ENCODE measurements around the gene MYO9B.

The MYO9B gene

GRCh38 chr19:17215127-17215971 lies 139.8 kb downstream of the MYO9B start, which contains the start of gene USE1:
TSS of gene USE1 (plus strand) at chr19:17215357. CDS start at chr19:17215406, 49 bp downstream.
- peak; percentile 83 for DNase-seq (ENCODE audit: low read depth)

DNA sequence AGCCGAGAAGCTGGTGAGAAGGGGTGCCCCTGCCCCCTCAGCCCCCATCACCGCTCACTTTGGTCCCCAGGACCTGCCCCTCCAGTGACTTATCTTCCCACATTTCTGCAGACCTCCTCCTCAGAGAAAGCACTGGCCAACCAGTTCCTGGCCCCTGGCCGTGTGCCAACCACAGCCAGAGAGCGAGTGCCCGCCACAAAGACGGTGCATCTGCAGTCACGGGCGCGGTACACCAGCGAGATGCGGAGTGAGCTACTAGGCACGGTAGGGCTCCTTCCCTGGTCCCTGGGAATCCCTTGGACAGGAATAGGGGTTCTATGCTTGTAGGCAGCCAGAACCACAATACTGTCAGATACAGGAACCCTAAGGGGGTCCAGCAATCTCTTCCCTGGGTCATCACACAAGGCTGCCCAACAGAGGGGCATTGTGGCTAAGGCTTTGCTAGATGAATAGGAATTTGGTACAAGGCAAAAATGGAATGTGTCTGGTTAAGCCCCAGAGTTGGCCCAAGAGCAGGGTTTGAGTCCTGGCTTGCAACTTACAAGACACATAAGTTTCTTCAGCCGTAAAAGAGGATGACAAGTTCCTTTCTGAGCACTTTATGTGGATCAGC lies 140.6 kb downstream of the MYO9B start:
- DNase-seq (ENCODE audit: low read depth): no peak

DNA sequence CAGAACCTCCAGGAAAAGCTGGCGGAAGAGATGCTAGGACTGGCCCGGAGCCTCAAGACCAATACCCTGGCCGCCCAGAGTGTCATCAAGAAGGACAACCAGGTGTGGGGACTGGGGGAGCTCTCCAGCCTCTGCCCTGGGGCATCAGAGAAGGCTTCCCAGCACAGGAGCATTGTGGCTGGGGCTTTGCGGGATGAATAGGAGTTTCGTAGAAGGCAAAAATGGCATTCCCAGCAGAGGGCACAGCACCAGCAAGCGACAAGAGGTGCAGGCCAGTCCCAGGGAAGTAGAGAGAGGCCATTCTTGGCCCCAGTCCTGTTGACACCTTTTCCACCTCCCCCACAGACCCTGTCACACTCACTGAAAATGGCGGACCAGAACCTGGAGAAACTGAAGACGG lies 143.7 kb downstream of the MYO9B start:
- no peak for DNase-seq (ENCODE audit: low read depth)

DNA sequence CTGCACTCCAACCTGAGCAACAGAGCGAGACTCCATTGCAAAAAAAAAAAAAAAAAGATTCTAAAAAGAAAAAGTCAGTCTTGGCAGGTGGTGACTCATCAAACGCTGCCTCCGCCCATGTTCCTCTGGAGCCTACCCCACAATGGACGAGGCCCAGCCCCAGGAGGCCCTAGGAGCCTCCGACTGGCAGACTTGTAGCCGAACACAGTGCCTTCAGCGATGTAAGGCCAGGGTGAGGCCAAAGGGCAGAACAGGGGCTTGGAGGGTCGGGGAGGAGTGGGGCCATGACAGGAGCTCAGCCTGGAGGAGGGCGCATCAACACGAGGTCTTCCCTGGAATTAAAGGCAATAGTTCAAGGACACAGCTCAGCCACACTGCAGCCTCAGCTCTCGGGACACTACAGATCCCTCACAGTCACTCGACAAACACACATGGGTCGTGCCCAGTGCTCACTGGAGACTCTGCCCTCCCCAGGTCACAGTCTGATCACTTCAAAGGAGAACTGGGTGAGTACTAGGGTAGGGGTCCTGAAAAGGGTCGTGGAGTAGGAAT lies 144.7 kb downstream of the MYO9B start:
- peak; percentile 66 for DNase-seq (ENCODE audit: low read depth)

DNA sequence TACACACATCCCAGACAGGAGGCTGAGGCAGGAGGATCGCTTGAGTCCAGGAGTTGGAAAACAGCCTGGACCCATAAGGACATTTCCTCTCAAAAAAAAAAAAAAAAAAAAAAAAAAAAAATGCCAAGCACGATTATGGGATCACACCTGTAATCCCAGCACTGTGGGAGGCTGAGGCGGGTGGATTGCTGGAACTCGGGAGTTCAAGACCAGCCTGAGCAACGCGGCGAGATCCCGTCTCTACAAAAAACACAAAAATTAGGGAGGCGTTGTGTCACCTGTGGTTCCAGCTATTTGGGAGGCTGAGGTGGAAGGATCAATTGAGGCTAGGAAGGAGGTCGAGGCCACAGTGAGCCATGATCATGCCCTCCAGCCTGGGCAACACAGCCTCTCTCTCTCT lies 149.5 kb downstream of the MYO9B start:
- DNase-seq (ENCODE audit: low read depth): no peak

- DNase-seq (ENCODE audit: low read depth): peak; percentile 96
These were observed 150.7 kb downstream of the MYO9B start, which contains the start of gene OCEL1 for GRCh38 chr19:17226002-17226933. TSS of gene OCEL1 (plus strand) at chr19:17226226. CDS start at chr19:17226248, 22 bp downstream.

- no peak for DNase-seq (ENCODE audit: low read depth)
These were observed 152.3 kb downstream of the MYO9B start for GRCh38 chr19:17227798-17228367.

DNA sequence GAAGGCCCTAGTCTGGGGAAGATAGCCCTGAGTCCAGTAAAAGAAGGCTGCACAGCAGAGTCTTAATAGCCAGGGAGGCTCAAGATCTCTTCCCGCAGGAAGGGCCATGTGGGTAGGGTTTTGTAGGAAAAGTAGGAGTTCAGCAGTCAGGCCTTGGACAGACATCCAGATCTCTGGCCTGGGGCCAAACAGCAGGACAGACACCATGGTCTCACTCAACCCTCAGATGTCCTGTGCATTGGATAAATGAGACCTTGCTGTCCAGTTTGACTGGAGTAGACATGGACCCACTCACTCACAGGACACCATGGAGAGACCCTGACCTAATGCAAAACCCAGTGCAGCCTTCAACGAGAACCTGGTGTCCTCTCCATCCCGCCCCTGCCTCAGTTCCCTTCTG lies 154.3 kb downstream of the MYO9B start:
- DNase-seq (ENCODE audit: low read depth): no peak

DNA sequence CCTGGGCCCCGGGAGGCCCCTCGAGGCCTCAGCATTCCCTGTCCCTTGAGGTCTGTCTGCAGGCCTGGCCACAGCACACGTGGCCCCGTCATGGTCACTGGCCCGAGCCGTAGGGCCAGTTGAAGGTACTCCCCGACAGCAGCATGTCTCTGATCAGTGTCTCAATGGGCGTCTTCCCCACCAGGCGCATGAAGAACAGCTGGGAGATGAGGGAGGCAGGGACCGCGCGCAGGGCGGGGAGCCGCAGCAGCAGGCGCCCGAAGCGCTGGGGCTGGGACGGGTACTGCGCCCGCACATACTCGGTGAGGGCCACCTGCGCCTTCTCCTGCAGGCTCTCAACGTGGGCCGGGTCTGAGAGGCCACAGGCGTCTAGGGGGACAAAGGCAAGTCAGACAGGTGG lies 156.7 kb downstream of the MYO9B start:
- no peak for DNase-seq (ENCODE audit: low read depth)

DNA sequence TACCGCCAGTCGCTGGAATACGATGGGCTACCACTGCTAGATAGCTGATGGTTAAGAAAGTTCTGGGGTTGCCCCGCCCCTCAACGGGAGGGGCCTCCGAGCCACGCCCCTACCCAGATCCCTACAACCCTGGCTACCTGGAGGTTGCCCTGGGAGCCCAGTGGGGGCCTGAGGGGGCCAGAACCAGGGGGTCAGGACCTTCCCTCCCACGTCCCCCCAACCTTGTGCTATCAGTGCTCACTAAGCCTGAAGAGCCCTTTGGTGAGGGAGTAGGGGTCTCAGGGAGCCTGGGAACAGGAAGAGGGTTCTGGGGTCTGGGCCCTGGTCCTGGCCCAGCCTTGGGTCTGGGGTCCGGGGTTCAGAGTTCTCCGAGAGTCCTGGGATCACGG lies 159.3 kb downstream of the MYO9B start:
- no peak for DNase-seq (ENCODE audit: low read depth)

DNA sequence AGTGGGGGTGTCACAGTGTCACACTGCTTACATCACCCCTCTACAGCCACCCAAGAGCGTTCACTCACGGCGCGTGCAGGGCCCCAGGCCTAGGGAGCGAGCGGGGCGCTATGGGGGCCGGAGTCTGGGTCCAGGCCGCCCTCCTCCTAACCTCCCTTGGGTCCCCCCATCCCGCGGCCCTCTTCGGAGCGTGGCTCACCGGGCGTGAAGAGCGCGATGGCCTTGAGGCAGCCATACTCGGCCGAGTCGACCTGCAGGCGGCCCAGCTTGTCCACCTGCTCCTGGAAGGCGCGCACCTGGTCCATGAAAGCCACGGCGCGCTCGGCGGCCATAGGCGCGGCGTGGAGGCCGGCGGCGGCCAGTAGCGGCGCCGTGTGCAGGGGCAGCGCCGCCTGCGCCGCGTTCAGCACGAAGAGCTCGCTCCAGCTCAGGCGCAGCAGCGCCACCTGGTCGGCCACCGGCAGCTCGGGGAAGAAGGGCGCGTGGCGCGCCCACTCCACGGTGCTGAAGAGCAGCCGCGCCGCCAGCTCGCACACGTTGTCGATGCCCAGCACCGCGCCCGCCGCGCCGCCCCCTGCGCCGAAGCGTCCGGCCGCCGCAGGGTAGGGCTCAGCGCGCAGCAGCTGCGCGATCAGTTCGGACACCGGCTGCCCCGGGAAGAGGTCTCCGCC lies 159.9 kb downstream of the MYO9B start:
- peak; percentile 41 for DNase-seq (ENCODE audit: low read depth)

GRCh38 chr19:17235971-17236777 lies 160.6 kb downstream of the MYO9B start:
- DNase-seq (ENCODE audit: low read depth): no peak

GRCh38 chr19:17236811-17237543 lies 161.4 kb downstream of the MYO9B start:
- no peak for DNase-seq (ENCODE audit: low read depth)

- DNase-seq (ENCODE audit: low read depth): no peak
These were observed 162.4 kb downstream of the MYO9B start for GRCh38 chr19:17237747-17238706.

DNA sequence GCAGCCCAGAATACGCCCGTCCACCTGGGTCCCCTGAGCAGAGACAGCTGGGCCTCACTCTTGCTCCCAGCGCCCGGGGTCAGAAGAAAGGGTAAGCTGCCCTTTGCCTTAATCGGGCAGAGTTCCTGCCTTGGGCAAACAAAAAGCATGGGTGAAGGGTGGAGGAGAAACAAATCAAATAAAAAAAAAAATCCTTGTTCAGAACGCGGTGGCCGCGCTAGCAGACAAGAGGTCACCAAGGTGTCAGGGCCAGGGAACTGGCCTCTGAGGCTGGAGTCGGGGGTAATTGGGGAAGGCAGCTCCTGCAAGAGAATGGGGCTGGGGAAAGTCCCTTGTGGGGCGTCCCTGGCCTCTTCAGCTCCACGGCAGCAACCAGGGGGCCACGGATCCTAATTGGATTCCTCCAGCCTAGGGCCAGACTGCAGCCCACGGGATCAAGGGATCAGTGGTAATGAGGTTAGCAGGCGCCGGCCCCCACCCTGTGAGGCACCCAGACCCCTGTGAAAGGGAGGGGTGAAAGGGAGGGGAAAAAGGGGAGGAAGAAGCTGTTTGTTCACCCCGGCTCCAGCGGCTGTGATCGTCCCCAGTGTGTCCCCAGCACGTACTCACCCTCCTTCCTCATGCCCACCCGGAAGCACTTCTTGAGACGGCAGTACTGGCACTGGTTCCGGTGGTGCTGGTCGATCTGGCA lies 164.6 kb downstream of the MYO9B start:
- DNase-seq (ENCODE audit: low read depth): no peak

- DNase-seq (ENCODE audit: low read depth): no peak
These were observed 165.3 kb downstream of the MYO9B start for GRCh38 chr19:17240826-17241399.

Measured in stromal cell of bone marrow (primary cell).